ENCODE measurements around the gene TPBGL.
"Not testable (repeated sequence)": the region's sequence is repeated elsewhere in the genome, so short reads cannot be mapped to it uniquely, and the experiment has no call there.

The TPBGL gene

GRCh38 chr11:75273411-75274391 lies 33.1 kb downstream of the TPBGL start:
- DNase-seq: no peak

GRCh38 chr11:75274716-75275115 lies 34.1 kb downstream of the TPBGL start:
- not testable (repeated sequence) for DNase-seq

DNA sequence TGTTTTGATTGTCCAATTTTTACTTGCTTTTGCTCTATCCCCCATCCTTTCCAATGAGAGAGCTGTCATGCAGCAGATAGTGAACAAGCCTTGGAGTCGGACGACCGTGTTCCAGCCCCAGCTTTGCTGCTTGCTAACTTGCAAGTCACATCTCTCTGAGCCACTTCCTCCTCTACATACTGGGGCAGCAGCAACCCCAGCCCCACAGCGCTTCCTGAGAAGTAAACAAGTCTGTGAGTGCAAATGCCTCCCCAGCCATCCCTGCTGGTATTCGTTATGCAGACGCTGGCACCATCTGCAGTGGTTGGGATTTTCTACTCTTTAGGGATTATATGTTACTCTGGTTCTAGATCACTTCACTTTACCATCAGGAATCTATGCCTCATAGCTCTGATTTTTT lies 35.0 kb downstream of the TPBGL start:
- DNase-seq: no peak

DNA sequence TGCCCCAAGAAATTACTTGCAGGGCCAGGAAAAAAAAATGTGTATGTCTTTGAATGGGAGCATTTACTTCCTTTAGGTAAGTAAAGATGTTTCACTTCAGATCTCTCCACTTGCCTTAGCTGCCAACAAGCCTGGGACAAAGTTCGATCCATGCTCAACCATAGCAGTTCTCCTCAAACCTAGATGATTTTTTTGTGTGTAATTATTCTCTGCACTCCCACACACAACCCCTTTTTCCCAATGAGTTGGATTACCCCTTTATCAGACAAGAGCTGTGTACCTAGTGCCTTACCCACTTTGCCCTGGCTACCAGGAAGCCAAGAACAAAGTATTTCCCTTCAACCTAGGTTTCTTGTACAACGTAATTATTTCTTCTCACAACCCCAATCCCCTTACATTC lies 35.6 kb downstream of the TPBGL start:
- no peak for DNase-seq

GRCh38 chr11:75276686-75277085 lies 36.1 kb downstream of the TPBGL start:
- peak; percentile 9 to 16 for DNase-seq

GRCh38 chr11:75277211-75277805 lies 36.7 kb downstream of the TPBGL start:
- DNase-seq: no peak

- DNase-seq: no peak
These were observed 37.6 kb downstream of the TPBGL start for GRCh38 chr11:75277991-75278790.

- DNase-seq: no peak
These were observed 38.7 kb downstream of the TPBGL start for GRCh38 chr11:75279273-75279672.

DNA sequence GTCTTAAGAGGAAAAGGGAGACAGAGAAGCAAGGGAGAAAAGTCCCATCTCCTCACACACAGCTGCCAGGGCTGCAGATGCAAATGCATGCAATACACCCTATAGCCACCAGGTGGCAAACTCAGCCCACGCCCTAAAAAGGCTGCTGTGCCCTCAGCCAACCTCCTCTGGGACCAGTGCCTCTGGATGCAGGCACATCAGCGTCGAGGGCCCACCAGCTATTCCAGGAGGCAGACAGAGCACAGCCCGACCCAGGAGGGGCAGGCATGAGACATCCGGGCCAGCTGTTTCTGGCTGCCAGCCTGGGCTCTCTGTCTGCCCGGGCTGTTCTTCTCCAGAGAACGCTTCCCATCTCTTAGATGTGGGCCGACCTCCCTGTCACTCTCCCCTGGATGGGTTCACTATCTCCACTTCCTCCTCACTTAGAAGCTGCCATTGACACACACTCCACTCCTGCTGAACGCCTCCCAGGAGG lies 39.7 kb downstream of the TPBGL start:
- DNase-seq: peak; percentile 18 to 45

DNA sequence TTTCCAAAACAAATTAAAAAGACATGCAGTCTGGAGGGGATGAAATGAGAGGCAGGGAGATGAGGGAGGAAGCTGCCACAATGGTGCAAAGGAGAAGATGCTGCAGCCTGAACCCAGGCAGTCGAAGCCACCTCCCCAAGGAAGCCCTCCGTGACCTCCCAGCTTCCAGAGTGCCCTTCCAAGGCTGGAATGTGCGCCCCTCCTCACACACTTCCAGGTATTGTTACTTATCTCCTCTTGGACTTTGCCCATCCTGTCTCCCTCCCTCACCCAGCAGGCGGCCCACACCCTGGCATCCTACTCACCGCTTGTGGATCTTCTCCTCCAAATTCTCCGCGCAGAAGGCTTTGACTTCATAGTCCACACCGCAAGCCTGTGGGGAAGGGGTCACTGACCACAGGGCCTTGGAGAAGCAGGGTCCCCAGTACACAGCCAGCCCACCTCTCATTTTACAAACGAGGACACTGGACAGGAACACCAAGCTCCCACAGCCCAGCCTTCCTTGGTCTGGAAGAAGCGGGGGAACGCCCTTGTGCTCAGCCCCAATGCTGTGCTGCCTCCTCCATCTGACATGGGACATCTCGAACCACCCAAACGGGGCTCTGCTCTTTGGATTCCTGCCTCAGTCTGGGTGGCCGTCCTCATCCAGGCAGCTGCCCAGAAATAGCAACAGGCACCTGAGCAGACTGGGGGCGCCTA lies 40.3 kb downstream of the TPBGL start:
- DNase-seq: no peak

DNA sequence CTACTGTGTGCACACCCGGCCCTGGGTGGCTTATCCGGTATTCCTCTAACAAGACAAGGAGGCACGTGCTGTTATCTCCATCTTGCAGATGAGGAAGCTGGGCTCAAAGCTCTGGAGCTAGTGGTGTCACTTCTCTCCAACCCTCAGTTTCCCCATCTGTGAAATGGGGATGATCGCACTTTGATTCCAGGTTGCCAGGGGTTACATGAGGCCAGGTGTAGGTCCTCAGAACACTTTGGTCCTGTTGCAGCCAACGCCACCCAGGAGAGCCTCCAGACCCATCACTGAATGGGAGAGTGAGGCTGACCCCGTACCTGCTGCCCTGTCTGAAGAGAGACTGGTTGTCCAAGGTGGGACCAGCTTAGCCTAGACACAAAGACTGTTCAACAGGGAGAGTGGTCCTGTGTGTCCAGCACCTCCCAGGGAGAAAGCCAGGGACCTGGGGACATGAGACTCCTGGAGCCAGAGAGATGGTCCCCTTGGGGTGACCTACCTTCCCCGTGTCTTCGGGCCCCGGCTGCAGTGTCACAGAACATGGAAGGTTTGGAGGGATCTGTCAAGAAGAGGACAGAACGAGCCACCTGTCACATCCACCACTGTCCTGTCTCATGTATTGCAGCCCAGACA lies 41.0 kb downstream of the TPBGL start:
- DNase-seq: no peak

GRCh38 chr11:75283391-75283931 lies 42.9 kb downstream of the TPBGL start:
- no peak for DNase-seq

DNA sequence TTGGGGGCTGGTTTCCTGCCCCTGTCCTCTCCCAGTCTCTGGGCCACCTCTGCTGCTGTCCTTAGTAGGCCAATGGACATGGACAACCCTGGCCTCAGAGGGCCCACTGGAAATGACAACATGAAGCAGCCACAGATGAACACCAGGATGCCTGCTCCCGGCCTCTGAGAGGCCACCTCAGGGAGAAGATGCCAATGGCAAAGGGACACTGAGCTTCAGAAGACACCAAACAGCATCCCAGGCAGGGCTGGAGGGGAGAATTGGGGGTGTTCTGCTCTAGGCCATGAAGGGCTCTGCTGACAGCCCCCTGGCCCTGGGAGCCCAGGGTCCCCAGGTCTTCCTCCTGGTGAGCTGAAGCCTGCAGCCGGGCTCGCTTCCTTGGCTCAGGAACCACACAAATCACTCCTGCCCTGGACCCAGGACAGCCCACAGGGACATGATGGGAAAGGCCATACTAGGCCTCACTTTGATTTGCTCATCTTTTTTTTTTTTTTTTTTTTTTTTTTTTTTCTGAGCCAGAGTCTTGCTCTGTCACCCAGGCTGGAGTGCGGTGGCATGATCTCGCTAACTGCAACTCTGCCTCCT lies 45.3 kb downstream of the TPBGL start:
- DNase-seq: no peak

- no peak for DNase-seq
These were observed 46.4 kb downstream of the TPBGL start for GRCh38 chr11:75286826-75287465.

- DNase-seq: no peak
These were observed 47.0 kb downstream of the TPBGL start for GRCh38 chr11:75287579-75287978.

DNA sequence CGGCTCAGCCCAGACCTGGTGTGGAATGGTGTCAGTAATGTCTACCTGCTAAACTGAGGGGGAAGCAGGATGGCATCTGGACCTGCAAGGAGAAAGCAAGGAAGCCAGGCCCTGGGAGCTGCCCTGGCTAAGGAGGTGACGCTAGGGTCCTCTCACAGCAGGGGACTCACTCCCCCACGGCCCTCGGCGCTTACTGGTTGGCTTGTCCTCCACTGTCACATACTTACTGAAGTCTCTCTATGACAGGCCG lies 48.9 kb downstream of the TPBGL start:
- no peak for DNase-seq

GRCh38 chr11:75289919-75290318 lies 49.3 kb downstream of the TPBGL start:
- DNase-seq: no peak

DNA sequence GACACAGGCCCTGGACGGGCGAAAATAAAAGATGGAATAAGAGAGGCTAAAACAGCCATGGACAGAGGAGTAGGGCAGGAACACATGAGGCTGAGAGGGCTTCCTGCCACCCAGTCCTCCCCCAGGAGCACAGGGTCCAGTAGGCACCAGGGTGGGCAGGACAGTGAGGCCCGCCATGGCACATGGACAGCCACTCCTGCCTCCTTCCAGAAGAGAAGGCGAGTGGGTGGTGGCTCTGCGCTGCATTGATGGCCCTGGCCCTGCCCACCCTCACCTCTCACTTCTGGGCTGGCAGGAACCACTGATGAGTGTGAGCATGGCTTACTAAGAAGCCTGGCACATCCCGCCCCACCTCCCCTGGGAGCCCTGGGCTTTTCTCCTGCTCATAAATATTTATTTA lies 51.2 kb downstream of the TPBGL start:
- DNase-seq: no peak

DNA sequence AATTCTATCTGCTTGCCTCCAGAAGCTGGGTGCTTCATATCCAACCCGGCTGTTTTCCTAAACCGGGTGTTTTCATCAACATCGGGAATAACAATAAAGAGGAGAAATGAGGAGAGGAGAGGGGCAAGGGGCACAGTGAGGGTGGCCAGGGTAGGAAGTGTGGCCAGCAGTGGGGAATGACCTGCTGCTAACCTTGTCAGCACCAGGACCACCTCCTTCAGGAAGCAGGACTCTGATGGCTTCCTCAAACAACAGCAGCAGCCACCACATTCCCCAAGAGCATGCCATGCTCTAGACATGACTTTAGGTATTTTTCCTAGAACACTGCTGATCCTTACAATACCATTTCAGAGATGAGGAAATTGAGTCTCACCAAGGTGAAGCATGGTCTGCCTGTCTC lies 52.4 kb downstream of the TPBGL start:
- DNase-seq: no peak

Measured in NCI-H1930 (cell line).